ENCODE measurements around the gene PFKM.
"Not testable (repeated sequence)": the region's sequence is repeated elsewhere in the genome, so short reads cannot be mapped to it uniquely, and the experiment has no call there.

The PFKM gene

DNA sequence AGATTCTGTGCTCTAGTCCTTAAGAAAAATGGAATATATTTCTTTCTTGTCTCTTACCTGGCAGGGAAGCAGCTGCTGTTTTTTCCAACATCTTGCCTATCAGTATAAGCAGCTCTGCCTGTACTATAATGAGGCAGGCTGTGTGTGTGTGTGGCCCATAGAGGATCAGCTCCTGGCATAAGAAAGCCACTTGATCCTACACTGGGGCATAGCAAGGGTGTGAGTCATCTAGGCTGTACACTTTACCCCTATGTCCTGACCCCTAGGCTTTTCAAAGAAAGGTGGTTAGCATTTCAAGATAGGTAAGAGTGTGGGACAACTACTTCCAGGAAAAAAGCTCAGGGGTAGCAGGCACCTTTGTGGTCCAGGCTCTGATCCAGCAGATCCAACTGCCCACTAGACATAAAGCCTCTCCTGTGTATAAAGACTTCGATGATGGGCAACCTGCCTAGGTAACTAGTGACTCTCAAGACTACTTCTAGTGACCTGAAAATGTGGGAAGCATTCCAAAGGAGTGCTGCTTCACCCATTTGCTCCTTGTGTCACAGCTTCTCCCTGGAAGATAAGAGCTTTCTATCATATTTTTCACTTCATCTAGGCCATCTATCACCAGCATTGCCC, 8.4 kb upstream of the PFKM start:
- DNase-seq (ENCODE audit: insufficient read length, low spot score) (no peak), FAIRE-seq (no peak)

DNA sequence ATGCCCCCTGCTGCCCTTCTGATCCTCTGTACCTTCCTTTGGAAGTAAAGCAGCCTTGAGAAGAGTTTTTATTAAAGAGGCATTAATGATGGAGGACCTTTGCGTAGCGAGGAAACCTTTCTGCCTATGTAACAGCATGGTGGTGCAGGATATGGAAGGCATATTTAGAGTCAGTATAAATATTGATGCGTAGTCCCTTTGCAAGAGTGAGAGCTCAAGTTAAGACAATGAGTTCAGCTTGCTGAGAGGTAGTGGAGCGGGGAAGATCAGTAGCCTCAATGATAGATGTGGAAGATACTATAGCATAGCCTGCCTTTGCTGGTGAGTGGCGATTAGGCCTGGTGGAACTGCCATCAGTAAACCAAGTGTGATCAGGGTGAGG, 7.9 kb upstream of the PFKM start:
- DNase-seq (ENCODE audit: insufficient read length, low spot score) = not testable (repeated sequence)

DNA sequence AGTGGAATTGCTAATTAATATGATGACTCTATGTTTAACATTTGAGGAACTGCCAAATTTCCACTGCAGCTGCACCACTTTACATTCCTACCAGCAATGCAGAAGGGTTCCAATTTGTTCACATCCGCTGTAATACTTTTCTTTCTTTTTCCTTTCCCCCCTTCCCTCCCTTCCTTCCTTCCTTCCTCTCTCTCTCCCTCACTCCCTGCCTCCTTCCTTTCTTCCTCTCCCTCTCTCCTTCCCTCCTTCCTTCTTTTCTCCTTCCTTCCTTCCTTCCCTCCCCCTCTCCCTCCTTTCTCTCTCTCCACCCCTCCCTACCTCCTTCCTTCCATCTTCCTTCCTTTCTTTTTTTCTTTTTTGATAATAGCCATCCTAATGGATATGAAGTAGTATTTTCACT, 3.2 kb upstream of the PFKM start:
- no peak for FAIRE-seq
- DNase-seq (ENCODE audit: insufficient read length, low spot score) = no peak

More for the DNA sequence above, 7.9 kb upstream of the PFKM start:
- FAIRE-seq = not testable (repeated sequence)

DNA sequence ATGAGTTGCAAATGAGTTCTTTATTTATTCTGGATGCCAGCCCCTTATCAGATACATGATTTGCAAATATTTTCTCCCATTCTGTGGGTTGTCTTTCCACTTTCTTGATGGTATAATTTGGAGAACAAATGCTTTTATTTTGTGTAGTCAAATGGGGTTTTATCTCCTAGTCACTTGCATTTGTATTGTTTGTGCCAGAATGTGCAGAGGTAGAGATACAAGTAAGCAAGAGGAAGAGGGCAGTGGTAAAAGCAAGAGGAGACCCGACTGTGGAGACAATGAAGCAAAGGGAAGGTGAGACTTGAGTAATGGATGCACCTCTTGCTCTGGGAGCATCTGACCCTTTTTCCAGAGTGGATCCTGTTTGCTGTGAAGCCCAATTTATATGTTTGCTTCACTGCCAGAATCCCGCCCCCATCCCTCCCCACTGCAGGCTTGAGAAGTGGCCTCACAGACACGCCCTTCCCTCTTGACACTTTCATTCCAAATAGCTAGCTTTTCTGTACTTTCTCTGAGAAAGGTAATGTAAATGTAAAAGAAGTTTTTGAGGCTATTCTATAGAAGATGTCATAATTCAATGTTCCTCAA, 786 bp upstream of the PFKM start:
- DNase-seq (ENCODE audit: insufficient read length, low spot score) (no peak), FAIRE-seq (no peak)

DNA sequence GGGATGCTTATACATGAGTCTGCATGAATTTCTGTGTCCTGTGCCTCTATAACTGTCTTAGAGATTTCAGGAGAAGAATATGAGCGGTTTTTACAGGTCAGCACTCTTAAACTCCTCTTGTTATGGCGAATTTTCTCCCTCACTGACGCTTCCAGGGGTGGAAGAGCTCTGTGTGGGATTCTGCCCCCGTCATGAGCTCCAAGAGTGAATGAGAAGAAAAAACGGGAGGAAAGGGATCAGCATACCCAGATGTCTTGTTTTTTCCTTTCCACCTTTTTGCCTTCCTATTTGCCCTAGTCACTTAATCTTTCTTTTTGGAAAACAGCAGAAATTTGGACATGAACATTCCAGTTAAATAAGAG, 651 bp downstream of the PFKM start:
- no peak for FAIRE-seq
- no peak for DNase-seq (ENCODE audit: insufficient read length, low spot score)

DNA sequence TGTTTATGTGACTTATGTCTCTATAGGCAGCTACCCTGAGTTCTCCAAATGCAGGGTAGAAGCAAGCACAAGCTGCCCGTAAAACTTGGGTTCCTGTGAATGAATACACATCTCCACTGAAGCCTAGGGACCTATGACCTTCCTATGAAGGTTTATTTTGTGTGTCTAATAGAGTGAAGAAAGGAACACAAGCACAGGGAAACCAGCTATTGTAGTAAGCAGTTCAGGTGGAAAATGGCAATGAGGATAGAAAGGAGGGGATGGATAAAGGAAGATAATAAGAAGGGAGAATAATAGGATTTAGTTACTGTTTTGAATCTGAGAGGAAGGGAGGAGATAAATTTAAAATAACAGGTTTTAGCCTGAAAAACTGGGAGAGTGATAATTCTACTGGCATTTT, 2.4 kb downstream of the PFKM start:
- DNase-seq (ENCODE audit: insufficient read length, low spot score) (no peak), FAIRE-seq (no peak)

DNA sequence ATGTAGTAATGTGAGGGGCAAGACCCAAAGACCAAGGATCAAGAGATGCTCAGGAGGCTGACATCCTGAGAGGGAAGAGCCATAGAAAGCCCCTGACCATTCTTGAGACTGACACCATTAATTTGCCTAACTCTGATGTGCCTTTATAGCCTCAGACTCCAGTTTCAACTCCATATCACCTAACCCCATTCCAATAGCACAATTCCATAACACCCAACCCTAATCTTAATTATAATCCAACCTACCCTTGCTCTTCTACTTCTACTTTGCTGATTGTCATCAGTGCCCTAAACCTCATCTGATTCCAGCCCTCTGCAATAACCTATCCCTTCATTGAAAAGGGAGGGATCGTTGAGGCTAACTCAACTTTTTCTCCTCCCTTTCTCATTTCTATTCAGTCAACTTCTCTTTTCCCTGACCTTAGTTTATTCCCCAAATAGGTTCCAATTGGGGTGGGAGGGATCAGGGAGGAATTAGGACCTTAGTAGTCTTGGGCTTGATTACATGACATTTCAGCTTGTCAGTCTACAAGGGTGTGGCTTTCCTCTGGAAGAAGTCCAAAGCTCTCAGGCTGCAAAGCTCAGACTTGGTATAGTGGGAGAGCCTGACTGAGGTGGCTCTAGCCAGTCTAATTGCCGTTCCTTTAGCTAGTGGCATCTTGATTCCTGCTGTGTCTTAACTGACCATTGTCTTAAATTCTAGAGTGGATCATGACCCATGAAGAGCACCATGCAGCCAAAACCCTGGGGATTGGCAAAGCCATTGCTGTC, 3.1 kb downstream of the PFKM start:
- DNase-seq (ENCODE audit: insufficient read length, low spot score) (no peak), FAIRE-seq (no peak)

DNA sequence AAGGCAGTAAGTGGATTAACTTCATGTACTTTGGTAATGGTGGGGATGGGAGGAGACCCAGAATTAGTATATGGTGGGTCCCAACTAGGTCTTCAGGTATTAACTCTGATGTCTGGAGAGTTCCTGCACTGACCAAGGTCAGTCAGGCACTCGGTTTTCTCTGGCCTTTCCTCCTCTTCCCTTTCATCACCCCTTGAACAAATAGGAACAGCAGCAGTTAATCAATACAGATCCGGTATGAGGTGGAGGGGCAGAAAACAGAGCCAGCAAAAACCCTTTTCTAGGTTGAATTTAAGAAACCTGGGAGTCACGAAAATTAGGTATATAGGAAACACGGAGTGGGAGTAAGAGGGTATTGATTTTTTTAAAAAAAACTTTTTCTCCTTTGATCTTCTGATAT, 4.0 kb downstream of the PFKM start:
- DNase-seq (ENCODE audit: insufficient read length, low spot score) (no peak), FAIRE-seq (no peak)

DNA sequence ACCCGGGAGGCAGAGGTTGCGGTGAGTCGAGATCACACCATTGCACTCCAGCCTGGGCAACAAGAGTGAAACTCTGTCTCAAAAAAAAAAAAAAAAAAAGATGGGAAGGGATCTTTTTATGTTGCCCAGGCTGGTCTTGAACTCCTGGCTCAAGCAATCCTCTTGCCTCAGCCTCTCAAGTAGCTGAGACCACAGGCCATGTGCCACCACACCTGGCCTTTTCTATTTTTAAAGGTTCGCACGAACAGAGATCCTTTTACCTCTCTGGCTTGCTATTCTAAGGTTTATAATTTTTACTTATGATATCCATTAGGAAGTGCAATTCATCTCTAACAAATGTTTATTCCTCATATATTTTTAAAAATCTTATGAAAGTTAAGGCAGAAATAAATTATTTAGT, 6.4 kb downstream of the PFKM start:
- not testable (repeated sequence) for DNase-seq (ENCODE audit: insufficient read length, low spot score); FAIRE-seq

DNA sequence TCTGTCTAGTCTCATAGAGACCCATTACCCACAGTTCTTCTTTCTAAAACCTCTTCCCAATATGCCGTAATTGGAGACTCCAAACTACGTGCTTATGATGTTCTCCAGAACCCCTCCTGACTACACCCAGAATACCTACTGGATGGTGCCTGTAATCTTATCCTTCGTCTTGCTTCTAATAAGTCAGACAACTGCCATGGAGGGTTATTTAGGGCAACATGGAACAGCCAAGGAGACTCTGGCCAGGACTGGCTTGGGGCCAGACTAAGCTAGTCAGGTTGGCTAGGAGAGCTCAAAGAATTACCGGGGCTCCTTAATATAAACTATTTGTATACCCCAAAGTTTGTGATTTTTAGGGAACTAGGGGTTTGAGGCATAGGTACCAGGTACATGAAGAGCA, 6.8 kb downstream of the PFKM start:
- DNase-seq (ENCODE audit: insufficient read length, low spot score) (no peak), FAIRE-seq (no peak)

DNA sequence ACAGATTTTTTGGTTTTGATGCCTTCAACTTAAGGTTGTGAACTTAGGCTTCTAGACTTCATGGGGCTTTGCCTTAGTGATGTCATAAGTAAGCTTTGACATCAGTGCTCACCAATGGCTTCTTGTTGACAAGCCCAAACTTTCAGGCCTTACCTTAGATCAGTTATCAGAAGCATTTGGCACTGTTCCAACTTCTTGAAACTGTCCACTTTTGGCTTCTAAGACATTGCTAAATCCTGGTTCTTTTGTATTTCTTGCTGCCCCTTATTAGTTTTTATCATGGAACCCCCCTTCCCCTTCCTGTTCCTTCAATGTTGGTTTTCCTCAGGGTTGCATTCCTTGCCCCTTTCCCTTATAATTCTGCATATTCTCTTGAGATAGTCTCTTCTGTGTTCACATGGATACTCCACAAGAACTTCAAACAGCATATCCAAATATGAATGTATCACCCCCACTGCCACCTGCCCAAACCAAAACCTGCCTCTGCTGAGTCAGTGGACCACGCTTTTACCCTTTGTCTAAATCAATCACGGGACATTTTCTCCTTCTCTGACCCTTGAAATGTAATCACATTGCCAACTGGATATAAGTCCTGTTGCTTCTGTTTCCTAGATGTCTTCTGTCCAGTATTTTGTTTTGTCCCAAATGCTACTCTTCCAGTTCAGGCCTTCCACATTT, 7.9 kb downstream of the PFKM start:
- no peak for FAIRE-seq
- no peak for DNase-seq (ENCODE audit: insufficient read length, low spot score)

DNA sequence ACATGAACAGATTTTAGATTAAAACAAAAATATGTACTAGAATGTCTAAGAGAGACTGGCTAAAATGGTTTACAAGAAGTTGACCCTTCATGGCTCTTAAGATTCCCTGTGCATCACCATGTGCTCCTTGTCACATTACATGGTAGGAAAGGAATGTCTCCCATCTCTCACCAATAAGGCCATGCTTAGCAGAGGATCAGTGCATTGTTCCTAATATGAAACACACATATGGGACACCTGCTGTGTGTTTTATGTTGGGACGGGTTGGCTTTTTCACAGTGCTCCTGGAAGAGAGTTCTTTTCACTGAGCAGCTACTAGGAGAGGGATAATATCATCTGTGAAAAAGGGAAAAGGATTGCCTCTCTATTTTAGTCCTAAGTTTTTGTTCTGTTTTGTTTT, 9.6 kb downstream of the PFKM start:
- FAIRE-seq (no peak), DNase-seq (ENCODE audit: insufficient read length, low spot score) (no peak)

DNA sequence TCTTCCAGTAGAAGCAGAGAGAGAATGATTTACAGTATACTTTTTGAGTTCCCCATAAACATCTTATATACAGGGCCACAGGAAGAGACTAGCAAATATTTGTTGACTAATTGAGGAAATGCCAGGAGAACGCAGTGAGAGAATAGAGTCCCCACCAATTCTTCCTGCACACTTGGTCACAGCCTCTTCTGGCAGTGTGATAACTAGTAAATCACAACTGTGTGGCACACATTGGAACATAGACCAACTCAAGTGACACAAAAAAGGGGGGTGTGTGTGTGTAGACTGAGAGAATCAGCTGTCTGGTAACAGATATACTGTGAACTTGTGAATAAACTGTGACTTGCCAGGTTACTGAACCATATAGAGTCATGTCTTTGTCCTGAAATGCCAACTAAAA, 10.2 kb downstream of the PFKM start:
- DNase-seq (ENCODE audit: insufficient read length, low spot score) = no peak
- FAIRE-seq = no peak

DNA sequence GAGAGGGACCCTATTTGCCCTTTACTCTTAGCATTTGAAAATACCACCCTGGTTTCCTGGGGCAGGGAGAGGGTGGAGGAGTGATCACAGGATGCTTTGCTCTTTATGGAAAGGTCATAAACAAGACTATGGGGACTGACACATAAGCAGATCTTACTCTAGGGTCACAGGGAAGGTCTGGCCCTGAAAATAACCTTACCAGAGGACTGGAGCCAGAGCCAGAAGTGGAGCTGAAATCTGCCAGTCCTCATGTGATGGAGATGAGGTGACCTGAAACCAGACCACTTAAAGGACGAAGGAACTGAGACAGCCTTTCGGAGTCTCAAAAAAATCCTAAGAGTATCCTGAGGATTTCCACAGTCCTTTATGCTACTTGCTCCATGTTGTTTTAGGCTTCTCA, 12.4 kb downstream of the PFKM start:
- FAIRE-seq = no peak
- DNase-seq (ENCODE audit: insufficient read length, low spot score) = no peak

DNA sequence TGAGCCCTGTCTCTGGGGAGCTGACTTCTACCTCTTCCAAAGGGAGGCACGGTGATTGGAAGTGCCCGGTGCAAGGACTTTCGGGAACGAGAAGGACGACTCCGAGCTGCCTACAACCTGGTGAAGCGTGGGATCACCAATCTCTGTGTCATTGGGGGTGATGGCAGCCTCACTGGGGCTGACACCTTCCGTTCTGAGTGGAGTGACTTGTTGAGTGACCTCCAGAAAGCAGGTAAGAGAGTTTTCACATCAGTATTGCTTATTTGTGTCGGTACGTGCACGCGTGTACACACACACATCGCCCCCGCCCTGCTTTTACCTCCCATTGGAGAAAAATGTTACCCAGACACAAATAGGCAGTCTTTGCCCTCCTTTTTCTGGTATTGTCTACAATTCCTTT, 13.7 kb downstream of the PFKM start:
- no peak for FAIRE-seq
- DNase-seq (ENCODE audit: insufficient read length, low spot score) = no peak

DNA sequence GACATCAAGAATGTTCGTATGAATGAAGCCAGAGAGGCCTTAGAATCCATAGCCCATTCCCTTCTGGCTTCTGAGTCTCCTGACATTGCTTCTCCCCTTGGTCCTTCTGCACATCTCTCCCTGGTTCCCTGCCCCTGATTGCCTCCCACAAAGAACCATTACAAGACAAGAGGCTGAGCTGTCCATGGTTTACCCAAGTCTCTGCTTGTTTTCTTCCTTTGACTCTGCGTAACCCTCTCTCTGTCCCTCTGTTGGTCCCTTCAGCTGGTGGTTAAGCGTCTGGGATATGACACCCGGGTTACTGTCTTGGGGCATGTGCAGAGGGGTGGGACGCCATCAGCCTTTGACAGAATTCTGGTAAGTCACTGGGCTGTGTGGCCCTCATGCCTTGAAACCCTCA, 15.9 kb downstream of the PFKM start:
- no peak for FAIRE-seq
- no peak for DNase-seq (ENCODE audit: insufficient read length, low spot score)

DNA sequence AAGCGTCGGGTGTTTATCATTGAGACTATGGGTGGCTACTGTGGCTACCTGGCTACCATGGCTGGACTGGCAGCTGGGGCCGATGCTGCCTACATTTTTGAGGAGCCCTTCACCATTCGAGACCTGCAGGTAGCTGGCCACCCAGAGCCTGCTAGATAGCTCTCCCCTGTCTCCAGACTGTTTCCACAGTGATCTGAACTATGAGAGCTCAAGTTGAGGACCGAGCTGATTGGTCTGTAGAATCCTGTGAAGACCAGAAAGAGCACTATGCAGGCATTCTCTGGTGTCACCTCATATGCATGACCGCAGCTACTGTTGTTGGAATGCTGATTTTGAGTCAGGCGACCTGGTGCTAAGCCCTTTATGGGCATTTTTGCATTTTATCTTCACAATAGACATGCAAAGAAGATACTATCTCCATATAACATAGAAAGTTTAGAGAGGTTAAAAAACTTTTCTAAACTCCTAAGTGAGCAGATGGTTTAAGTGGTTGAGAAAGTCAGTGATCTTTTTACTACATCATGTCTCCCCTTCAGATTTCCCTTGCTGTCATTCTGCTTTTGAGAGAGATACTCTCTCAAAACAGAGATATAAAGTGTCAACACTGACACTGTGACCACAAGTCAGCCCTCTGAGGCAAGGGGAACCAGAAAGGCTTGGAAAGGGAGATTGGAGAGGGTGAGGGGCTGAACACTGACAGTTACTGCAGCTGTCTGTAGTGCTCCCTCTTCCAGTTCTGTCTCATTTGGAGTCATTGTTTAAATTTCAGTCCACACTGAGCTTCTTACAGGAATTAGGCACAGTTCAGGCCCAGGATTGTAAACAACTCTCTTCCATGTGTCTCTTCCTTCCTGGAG, 23.9 kb downstream of the PFKM start:
- FAIRE-seq (no peak), DNase-seq (ENCODE audit: insufficient read length, low spot score) (no peak)

DNA sequence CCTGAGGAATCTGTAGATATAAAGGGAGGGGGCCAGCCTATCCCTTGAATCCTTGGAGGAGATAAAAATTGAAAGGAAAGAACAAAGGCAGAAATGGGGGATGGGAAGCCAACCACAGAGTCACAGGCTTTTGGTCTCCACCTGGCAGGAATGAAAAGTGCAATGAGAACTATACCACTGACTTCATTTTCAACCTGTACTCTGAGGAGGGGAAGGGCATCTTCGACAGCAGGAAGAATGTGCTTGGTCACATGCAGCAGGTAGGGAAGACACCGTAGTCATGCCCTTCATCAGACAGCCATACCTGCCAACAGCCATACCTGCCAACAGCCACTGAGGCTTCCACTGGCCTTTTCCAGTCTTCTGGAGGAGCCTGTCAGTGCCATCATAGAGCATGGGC, 24.7 kb downstream of the PFKM start:
- DNase-seq (ENCODE audit: insufficient read length, low spot score) (no peak), FAIRE-seq (no peak)

DNA sequence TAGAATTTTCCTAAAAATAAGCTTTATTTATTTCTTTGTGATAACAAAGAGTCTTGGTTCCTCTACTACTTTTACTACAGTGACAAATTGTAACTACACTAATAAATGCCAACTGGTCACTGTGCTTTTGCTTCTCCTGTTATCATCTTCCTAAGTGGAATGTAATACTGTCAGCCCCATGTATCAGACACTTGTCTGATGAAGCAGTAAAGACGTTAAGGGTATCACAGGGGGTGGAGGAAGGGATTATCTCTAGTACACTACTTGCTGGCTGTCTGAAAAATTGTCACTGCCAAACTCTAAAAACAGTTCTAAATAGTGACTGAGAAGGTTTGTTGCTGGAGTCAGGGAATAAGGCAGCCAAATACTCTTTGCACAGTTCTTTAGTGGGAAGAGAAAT, 26.8 kb downstream of the PFKM start:
- DNase-seq (ENCODE audit: insufficient read length, low spot score) (no peak), FAIRE-seq (no peak)

DNA sequence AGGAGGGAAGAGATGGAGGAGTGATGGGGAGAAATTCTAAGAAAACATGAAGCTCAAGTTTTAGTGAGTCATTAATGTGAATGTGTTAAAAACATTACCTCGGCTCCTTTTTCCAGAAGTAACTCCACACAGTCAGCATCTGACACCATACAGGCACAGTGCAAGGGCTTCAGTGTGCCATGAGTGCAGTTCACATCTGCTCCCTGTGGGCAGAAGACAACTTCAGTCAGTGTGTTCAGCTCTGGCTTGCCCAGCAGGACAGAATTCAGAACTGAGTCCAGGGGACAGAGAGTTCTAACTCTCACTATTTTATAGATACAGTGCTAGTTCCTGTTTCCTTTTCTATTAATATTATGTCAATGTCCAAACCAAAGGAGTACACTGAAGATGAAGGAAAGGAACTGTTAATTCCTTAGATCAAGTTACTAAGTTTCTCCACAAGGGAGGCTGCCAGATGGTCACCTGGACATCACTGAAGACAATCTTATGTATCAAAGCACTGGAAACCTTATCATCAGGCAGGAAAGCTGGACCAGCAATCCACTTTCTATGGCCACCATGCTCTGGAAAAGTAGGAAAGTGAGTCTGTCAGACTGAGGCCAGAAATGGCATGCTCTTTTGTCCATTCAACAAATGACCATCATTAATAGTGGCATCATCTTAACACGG, 32.1 kb downstream of the PFKM start:
- no peak for DNase-seq (ENCODE audit: insufficient read length, low spot score)
- FAIRE-seq = no peak
